ENCODE measurements around the gene ID4.

The ID4 gene

GRCh38 chr6:19857703-19858102, 20.5 kb downstream of the ID4 start:
- TF ChIP-seq GATA3 (IDR thresholded peaks at IDR 0.05; ENCODE audit: low read depth, low read length), result no peak
- no peak for TF ChIP-seq GATA2 (IDR thresholded peaks at IDR 0.05; ENCODE audit: low read depth, low read length)

GRCh38 chr6:19860235-19860877, 23.2 kb downstream of the ID4 start:
- TF ChIP-seq GATA2 (IDR thresholded peaks at IDR 0.05; ENCODE audit: low read depth, low read length) (no peak), GATA3 (IDR thresholded peaks at IDR 0.05; ENCODE audit: low read depth, low read length) (no peak)

GRCh38 chr6:19864285-19864684, 27.1 kb downstream of the ID4 start:
- no peak for TF ChIP-seq GATA3 (IDR thresholded peaks at IDR 0.05; ENCODE audit: low read depth, low read length)
- no peak for TF ChIP-seq GATA2 (IDR thresholded peaks at IDR 0.05; ENCODE audit: low read depth, low read length)

- TF ChIP-seq GATA2 (IDR thresholded peaks at IDR 0.05; ENCODE audit: low read depth, low read length) (no peak), GATA3 (IDR thresholded peaks at IDR 0.05; ENCODE audit: low read depth, low read length) (no peak)
Measured at GRCh38 chr6:19865178-19865577, 28.0 kb downstream of the ID4 start.

- TF ChIP-seq GATA2 (IDR thresholded peaks at IDR 0.05; ENCODE audit: low read depth, low read length), result 0 out of 2 replicates have a peak, but pooled peaks have one; percentile 25
- TF ChIP-seq GATA3 (IDR thresholded peaks at IDR 0.05; ENCODE audit: low read depth, low read length), result no peak
Measured at GRCh38 chr6:19866173-19866984, 29.2 kb downstream of the ID4 start.

GRCh38 chr6:19866985-19867627, 29.9 kb downstream of the ID4 start:
- TF ChIP-seq GATA3 (IDR thresholded peaks at IDR 0.05; ENCODE audit: low read depth, low read length) (no peak), GATA2 (IDR thresholded peaks at IDR 0.05; ENCODE audit: low read depth, low read length) (no peak)

GRCh38 chr6:19869464-19869863, 32.3 kb downstream of the ID4 start:
- no peak for TF ChIP-seq GATA2 (IDR thresholded peaks at IDR 0.05; ENCODE audit: low read depth, low read length)
- TF ChIP-seq GATA3 (IDR thresholded peaks at IDR 0.05; ENCODE audit: low read depth, low read length), result no peak

GRCh38 chr6:19870322-19870721, 33.2 kb downstream of the ID4 start:
- TF ChIP-seq GATA2 (IDR thresholded peaks at IDR 0.05; ENCODE audit: low read depth, low read length) (no peak), GATA3 (IDR thresholded peaks at IDR 0.05; ENCODE audit: low read depth, low read length) (no peak)

- TF ChIP-seq GATA3 (IDR thresholded peaks at IDR 0.05; ENCODE audit: low read depth, low read length) (no peak), GATA2 (IDR thresholded peaks at IDR 0.05; ENCODE audit: low read depth, low read length) (no peak)
Measured at GRCh38 chr6:19873031-19873430, 35.9 kb downstream of the ID4 start.

GRCh38 chr6:19876672-19877071, 39.5 kb downstream of the ID4 start:
- TF ChIP-seq GATA3 (IDR thresholded peaks at IDR 0.05; ENCODE audit: low read depth, low read length) (no peak), GATA2 (IDR thresholded peaks at IDR 0.05; ENCODE audit: low read depth, low read length) (no peak)

- no peak for TF ChIP-seq GATA2 (IDR thresholded peaks at IDR 0.05; ENCODE audit: low read depth, low read length)
- TF ChIP-seq GATA3 (IDR thresholded peaks at IDR 0.05; ENCODE audit: low read depth, low read length), result no peak
Measured at GRCh38 chr6:19879663-19880062, 42.5 kb downstream of the ID4 start.

GRCh38 chr6:19880066-19880465, 42.9 kb downstream of the ID4 start:
- TF ChIP-seq GATA3 (IDR thresholded peaks at IDR 0.05; ENCODE audit: low read depth, low read length) (no peak), GATA2 (IDR thresholded peaks at IDR 0.05; ENCODE audit: low read depth, low read length) (no peak)

GRCh38 chr6:19891451-19891850, 54.3 kb downstream of the ID4 start:
- TF ChIP-seq GATA3 (IDR thresholded peaks at IDR 0.05; ENCODE audit: low read depth, low read length), result no peak
- TF ChIP-seq GATA2 (IDR thresholded peaks at IDR 0.05; ENCODE audit: low read depth, low read length), result no peak

Measured in SH-SY5Y (cell line).